Activated T-cell treated with anti-CD3 and anti-CD28 coated beads, Interleukin-2, amount 50 U/mL, for 72 hours (primary cell): ENCODE results near the gene OR52M1. TPM values are rescaled to one million over a fixed set of nuclear protein-coding genes. Genes with fewer than 3 reads are reported as not detected.
"Not testable (repeated sequence)": the region's sequence is repeated elsewhere in the genome, so short reads cannot be mapped to it uniquely, and the experiment has no call there.

Source experiments
- ATAC-seq, 2 donors: fragments of 150-1000 bp; cut with Tn5 transposase; replicated peaks in 1 of 2; 2 replicates each; pipeline ENCODE4 v1.10.0; 2021; ENCODE audit warnings: moderate library complexity in 2 of 2, mild to moderate bottlenecking in 1 of 2
- DNase-seq, 2 donors: peaks; one replicate each; pipeline ENCODE4 v3.0.0; 2021 to 2022; ENCODE audit warnings: mixed read lengths in 1 of 2
- H3K27ac Mint-ChIP-seq: one replicate; pipeline ENCODE4 v1.8.0; 2022; ENCODE audit warnings: mild to moderate bottlenecking, moderate library complexity, mixed read lengths
- H3K27me3 Mint-ChIP-seq: one replicate; pipeline ENCODE4 v1.8.0; 2022; ENCODE audit warnings: low read depth, mixed read lengths
- H3K36me3 Mint-ChIP-seq, 2 donors: one replicate each; pipeline ENCODE4 v1.8.0; 2022; ENCODE audit warnings: mixed read lengths in 2 of 2, mild to moderate bottlenecking in 1 of 2; ENCODE audit not compliant: insufficient read depth in 2 of 2
- H3K4me1 Mint-ChIP-seq: one replicate; pipeline ENCODE4 v1.8.0; 2022; ENCODE audit warnings: low read depth, mixed read lengths
- H3K4me3 Mint-ChIP-seq, 2 donors: one replicate each; pipeline ENCODE4 v1.8.0; 2022; ENCODE audit warnings: mild to moderate bottlenecking in 2 of 2, mixed read lengths in 2 of 2, moderate library complexity in 2 of 2
- H3K9me3 Mint-ChIP-seq, 2 donors: one replicate each; pipeline ENCODE4 v1.8.0; 2022; ENCODE audit warnings: mixed read lengths in 2 of 2
- total RNA-seq, 2 donors: library from RNA; stranded (reverse); gene quantifications; one replicate each; pipeline ENCODE4 v1.2.3, GENCODE V29; 2022

The OR52M1 gene
- total RNA-seq, result not detected

GRCh38 chr11:4544891-4545290 is at the start of gene OR52M1:
OR52M1 (plus strand) TSS chr11:4545191; CDS start chr11:4545191, 0 bp downstream.
- DNase-seq (no peak), ATAC-seq (no peak)
- Mint-ChIP-seq H3K4me3 (no peak within 1 kb of the TSS), H3K4me1 (no peaks in the 10 kb centered on the region), H3K9me3 (no peaks in the 10 kb centered on the region), H3K27me3 (no peaks in the 10 kb centered on the region), H3K27ac (no peak within 1 kb of the TSS), H3K36me3 (no peaks in the 10 kb centered on the region)

GRCh38 chr11:4495487-4495886 is 49.5 kb upstream of the OR52M1 start:
- no peak overlapping the region for H3K27ac Mint-ChIP-seq
- peaks cover 16% of the 10 kb centered on the region for H3K4me1 Mint-ChIP-seq
- H3K9me3 Mint-ChIP-seq, result no peaks in the 10 kb centered on the region
- ATAC-seq (no peak), DNase-seq (peak in 1 of 2 donors; percentile 5)
- H3K36me3 Mint-ChIP-seq, result no peaks in the 10 kb centered on the region
- H3K4me3 Mint-ChIP-seq, result no peak overlapping the region
- H3K27me3 Mint-ChIP-seq, result peaks cover 13% of the 10 kb centered on the region

- H3K27ac Mint-ChIP-seq, result no peak overlapping the region
- no peak overlapping the region for H3K4me3 Mint-ChIP-seq
- no peaks in the 10 kb centered on the region for H3K36me3 Mint-ChIP-seq
- peaks cover 13% of the 10 kb centered on the region for H3K27me3 Mint-ChIP-seq
- no peak for DNase-seq
- peaks cover 16% of the 10 kb centered on the region for H3K4me1 Mint-ChIP-seq
- H3K9me3 Mint-ChIP-seq, result no peaks in the 10 kb centered on the region
- ATAC-seq, result no peak
Measured at GRCh38 chr11:4495986-4496385, 49.0 kb upstream of the OR52M1 start.

GRCh38 chr11:4496557-4497248 is 48.3 kb upstream of the OR52M1 start:
- no peak for DNase-seq
- Mint-ChIP-seq H3K4me3 (no peak overlapping the region), H3K4me1 (peaks cover 16% of the 10 kb centered on the region), H3K27me3 (peaks cover 9% of the 10 kb centered on the region), H3K9me3 (no peaks in the 10 kb centered on the region), H3K27ac (no peak overlapping the region), H3K36me3 (no peaks in the 10 kb centered on the region)
- ATAC-seq, result no peak

GRCh38 chr11:4508886-4509285 is 36.1 kb upstream of the OR52M1 start:
- no peak overlapping the region for H3K4me3 Mint-ChIP-seq
- no peak for ATAC-seq
- H3K36me3 Mint-ChIP-seq, result no peaks in the 10 kb centered on the region
- peaks cover 22% of the 10 kb centered on the region for H3K27me3 Mint-ChIP-seq
- H3K9me3 Mint-ChIP-seq, result peaks cover 0 to 4% of the 10 kb centered on the region in 2 donors
- no peaks in the 10 kb centered on the region for H3K4me1 Mint-ChIP-seq
- no peak for DNase-seq
- H3K27ac Mint-ChIP-seq, result no peak overlapping the region

- ATAC-seq (no peak), DNase-seq (no peak)
- H3K9me3 Mint-ChIP-seq, result peaks cover 0 to 4% of the 10 kb centered on the region in 2 donors
- H3K27me3 Mint-ChIP-seq, result peaks cover 18% of the 10 kb centered on the region
- no peak overlapping the region for H3K4me3 Mint-ChIP-seq
- no peaks in the 10 kb centered on the region for H3K36me3 Mint-ChIP-seq
- H3K4me1 Mint-ChIP-seq, result no peaks in the 10 kb centered on the region
- no peak overlapping the region for H3K27ac Mint-ChIP-seq
Measured at GRCh38 chr11:4511282-4512245, 33.4 kb upstream of the OR52M1 start.

GRCh38 chr11:4514196-4514595 is 30.8 kb upstream of the OR52M1 start:
- Mint-ChIP-seq H3K27me3 (no peaks in the 10 kb centered on the region), H3K9me3 (no peaks in the 10 kb centered on the region), H3K4me3 (no peak overlapping the region), H3K27ac (no peak overlapping the region), H3K4me1 (no peaks in the 10 kb centered on the region), H3K36me3 (no peaks in the 10 kb centered on the region)
- no peak for DNase-seq
- no peak for ATAC-seq

- Mint-ChIP-seq H3K4me1 (no peaks in the 10 kb centered on the region), H3K27me3 (no peaks in the 10 kb centered on the region), H3K4me3 (no peak overlapping the region), H3K36me3 (no peaks in the 10 kb centered on the region), H3K27ac (no peak overlapping the region), H3K9me3 (no peaks in the 10 kb centered on the region)
- DNase-seq (no peak), ATAC-seq (no peak)
Measured at GRCh38 chr11:4522339-4522738, 22.7 kb upstream of the OR52M1 start.

- Mint-ChIP-seq H3K4me3 (no peak overlapping the region), H3K9me3 (no peaks in the 10 kb centered on the region), H3K27ac (no peak overlapping the region), H3K4me1 (no peaks in the 10 kb centered on the region), H3K36me3 (no peaks in the 10 kb centered on the region), H3K27me3 (no peaks in the 10 kb centered on the region)
- DNase-seq (no peak), ATAC-seq (no peak)
Measured at GRCh38 chr11:4522752-4523151, 22.2 kb upstream of the OR52M1 start.

- ATAC-seq (no peak), DNase-seq (no peak)
- H3K36me3 Mint-ChIP-seq, result no peaks in the 10 kb centered on the region
- H3K27me3 Mint-ChIP-seq, result peaks cover 8% of the 10 kb centered on the region
- no peak overlapping the region for H3K4me3 Mint-ChIP-seq
- H3K27ac Mint-ChIP-seq, result no peak overlapping the region
- H3K4me1 Mint-ChIP-seq, result no peaks in the 10 kb centered on the region
- no peaks in the 10 kb centered on the region for H3K9me3 Mint-ChIP-seq
Measured at GRCh38 chr11:4523666-4524065, 21.3 kb upstream of the OR52M1 start.

- ATAC-seq (no peak), DNase-seq (no peak)
- Mint-ChIP-seq H3K4me1 (no peaks in the 10 kb centered on the region), H3K27ac (no peak overlapping the region), H3K27me3 (peaks cover 22% of the 10 kb centered on the region), H3K4me3 (no peak overlapping the region), H3K9me3 (no peaks in the 10 kb centered on the region), H3K36me3 (no peaks in the 10 kb centered on the region)
Measured at GRCh38 chr11:4527926-4528325, 17.1 kb upstream of the OR52M1 start.

- H3K36me3 Mint-ChIP-seq, H3K9me3 Mint-ChIP-seq, DNase-seq, H3K4me3 Mint-ChIP-seq, H3K4me1 Mint-ChIP-seq, H3K27ac Mint-ChIP-seq, ATAC-seq: not testable (repeated sequence)
- H3K27me3 Mint-ChIP-seq, result peaks cover 31% of the 10 kb centered on the region
Measured at GRCh38 chr11:4531686-4532085, 13.3 kb upstream of the OR52M1 start.

- H3K36me3 Mint-ChIP-seq, result no peaks in the 10 kb centered on the region
- no peak overlapping the region for H3K4me3 Mint-ChIP-seq
- ATAC-seq (peak; percentile 71 to 77), DNase-seq (peak; percentile 51 to 53)
- H3K27me3 Mint-ChIP-seq, result peaks cover 23% of the 10 kb centered on the region
- no peak overlapping the region for H3K27ac Mint-ChIP-seq
- H3K9me3 Mint-ChIP-seq, result no peaks in the 10 kb centered on the region
- H3K4me1 Mint-ChIP-seq, result no peaks in the 10 kb centered on the region
Measured at GRCh38 chr11:4539603-4540219, 5.3 kb upstream of the OR52M1 start.
